Endothelial cell (in vitro differentiated cells): ENCODE results near the gene CALML4. TPM values are rescaled to one million over a fixed set of nuclear protein-coding genes. Genes with fewer than 3 reads are reported as not detected.

Experiments
- DNase-seq: peaks from one replicate; pipeline ENCODE4 v3.0.0; 2021; ENCODE audit warnings: low spot score
- H3K27ac Mint-ChIP-seq: one replicate; pipeline ENCODE4 v1.8.0; 2021; ENCODE audit warnings: mixed read lengths, inconsistent platforms; ENCODE audit not compliant: unreplicated experiment
- H3K27me3 Mint-ChIP-seq: one replicate; pipeline ENCODE4 v1.8.0; 2021; ENCODE audit warnings: mild to moderate bottlenecking, moderate library complexity, mixed read lengths, inconsistent platforms; ENCODE audit not compliant: unreplicated experiment
- H3K36me3 Mint-ChIP-seq: one replicate; pipeline ENCODE4 v1.8.0; 2021; ENCODE audit warnings: mild to moderate bottlenecking, low read depth, mixed read lengths, inconsistent platforms; ENCODE audit not compliant: unreplicated experiment
- H3K4me1 Mint-ChIP-seq: one replicate; pipeline ENCODE4 v1.8.0; 2021; ENCODE audit warnings: mild to moderate bottlenecking, mixed read lengths, inconsistent platforms; ENCODE audit not compliant: unreplicated experiment
- H3K4me3 Mint-ChIP-seq: one replicate; pipeline ENCODE4 v1.8.0; 2021; ENCODE audit warnings: mild to moderate bottlenecking, mixed read lengths, inconsistent platforms; ENCODE audit not compliant: unreplicated experiment
- H3K9me3 Mint-ChIP-seq: one replicate; pipeline ENCODE4 v1.8.0; 2021; ENCODE audit warnings: mixed read lengths, inconsistent platforms; ENCODE audit not compliant: unreplicated experiment
- total RNA-seq: library from RNA; stranded (reverse); fragmentation: NEBNext Ultra II Directional; extraction: Animal tissue kit (Norgen Biotek cat#: 25700); gene quantifications from one replicate; pipeline ENCODE4 v1.2.1, GENCODE V29; 2021; ENCODE audit not compliant: unreplicated experiment
- TF ChIP-seq, protein P1 (sequence below): fragments of 200-600 bp; sonication (generic); IDR thresholded peaks from one replicate; pipeline ENCODE4 v1.5.0; 2021; ENCODE audit warnings: antibody characterized with exemption; ENCODE audit not compliant: unreplicated experiment

Gene CALML4
- total RNA-seq, 1 donor from 2014 or later = 11.0 TPM

DNA sequence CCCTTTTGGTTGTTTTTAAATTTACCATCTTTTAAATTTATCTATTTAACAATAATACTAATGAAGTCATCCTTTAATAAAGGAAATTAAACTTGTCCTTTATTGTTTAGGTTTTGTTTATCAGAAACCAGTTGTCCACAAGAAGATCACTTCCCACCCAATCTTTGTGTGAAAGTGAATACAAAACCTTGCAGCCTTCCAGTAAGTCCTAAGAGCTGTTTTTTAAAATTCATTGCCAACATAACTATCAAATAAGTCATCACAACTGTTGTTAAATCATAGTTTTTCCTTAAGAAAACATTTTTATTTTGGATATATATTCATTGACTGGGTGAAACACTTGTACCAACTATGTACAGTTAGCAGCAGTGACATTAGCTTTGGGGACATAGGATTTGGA lies 59.4 kb downstream of the CALML4 start:
- H3K9me3 Mint-ChIP-seq = no peaks in the 10 kb centered on the region
- H3K4me3 Mint-ChIP-seq = no peak overlapping the region
- TF ChIP-seq, protein P1, sequence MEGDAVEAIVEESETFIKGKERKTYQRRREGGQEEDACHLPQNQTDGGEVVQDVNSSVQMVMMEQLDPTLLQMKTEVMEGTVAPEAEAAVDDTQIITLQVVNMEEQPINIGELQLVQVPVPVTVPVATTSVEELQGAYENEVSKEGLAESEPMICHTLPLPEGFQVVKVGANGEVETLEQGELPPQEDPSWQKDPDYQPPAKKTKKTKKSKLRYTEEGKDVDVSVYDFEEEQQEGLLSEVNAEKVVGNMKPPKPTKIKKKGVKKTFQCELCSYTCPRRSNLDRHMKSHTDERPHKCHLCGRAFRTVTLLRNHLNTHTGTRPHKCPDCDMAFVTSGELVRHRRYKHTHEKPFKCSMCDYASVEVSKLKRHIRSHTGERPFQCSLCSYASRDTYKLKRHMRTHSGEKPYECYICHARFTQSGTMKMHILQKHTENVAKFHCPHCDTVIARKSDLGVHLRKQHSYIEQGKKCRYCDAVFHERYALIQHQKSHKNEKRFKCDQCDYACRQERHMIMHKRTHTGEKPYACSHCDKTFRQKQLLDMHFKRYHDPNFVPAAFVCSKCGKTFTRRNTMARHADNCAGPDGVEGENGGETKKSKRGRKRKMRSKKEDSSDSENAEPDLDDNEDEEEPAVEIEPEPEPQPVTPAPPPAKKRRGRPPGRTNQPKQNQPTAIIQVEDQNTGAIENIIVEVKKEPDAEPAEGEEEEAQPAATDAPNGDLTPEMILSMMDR = no peak
- no peaks in the 10 kb centered on the region for H3K4me1 Mint-ChIP-seq
- H3K27me3 Mint-ChIP-seq = peaks cover 1% of the 10 kb centered on the region
- H3K36me3 Mint-ChIP-seq = peaks cover 14% of the 10 kb centered on the region
- no peak for DNase-seq
- H3K27ac Mint-ChIP-seq = no peak overlapping the region

- H3K4me1 Mint-ChIP-seq = no peaks in the 10 kb centered on the region
- TF ChIP-seq, protein P1 = no peak
- H3K4me3 Mint-ChIP-seq = no peak overlapping the region
- H3K27me3 Mint-ChIP-seq = no peaks in the 10 kb centered on the region
- H3K36me3 Mint-ChIP-seq = peaks cover 12% of the 10 kb centered on the region
- no peaks in the 10 kb centered on the region for H3K9me3 Mint-ChIP-seq
- DNase-seq = no peak
- no peak overlapping the region for H3K27ac Mint-ChIP-seq
Observed at GRCh38 chr15:68143785-68144184, 61.3 kb downstream of the CALML4 start.

- DNase-seq = no peak
- Mint-ChIP-seq H3K36me3 (peaks cover 10% of the 10 kb centered on the region), H3K4me1 (no peaks in the 10 kb centered on the region), H3K27ac (no peak overlapping the region), H3K27me3 (no peaks in the 10 kb centered on the region), H3K9me3 (no peaks in the 10 kb centered on the region), H3K4me3 (no peak overlapping the region)
- TF ChIP-seq, protein P1 = no peak
Observed at GRCh38 chr15:68143129-68143528, 62.0 kb downstream of the CALML4 start.

Other genes starting within 250 kb of the CALML4 start
- 67.8 TPM for gene PIAS1, start 151.0 kb downstream of the CALML4 start, total RNA-seq
- 42.1 TPM for gene CLN6, start 24.4 kb upstream of the CALML4 start, total RNA-seq
- gene FEM1B, start 72.4 kb upstream of the CALML4 start, total RNA-seq = 47.8 TPM
- gene ITGA11, start 226.8 kb upstream of the CALML4 start, total RNA-seq = 0.28 TPM